WTC11 (cell line): ENCODE results near the gene MCL1. TPM values are rescaled to one million over a fixed set of nuclear protein-coding genes. Genes with fewer than 3 reads are reported as not detected.

Experiments used
- ATAC-seq: fragments of 200-7000 bp; cut with Tn5 transposase; 2 replicates; pipeline ENCODE4 v1.10.0; 2021; ENCODE audit warnings: mild to moderate bottlenecking, moderate library complexity
- CTCF ChIA-PET: fragments of 300-600 bp; sonication (Branson Sonifier 250); formaldehyde crosslinking; loops from one replicate; lab custom pipeline; 2021; ENCODE audit warnings: antibody characterized with exemption; lab: Charles Lee
- POLR2A ChIA-PET: fragments of 350-600 bp; sonication (Branson Sonifier 250); formaldehyde crosslinking; loops from one replicate; lab custom pipeline; 2021; ENCODE audit warnings: antibody characterized with exemption; lab: Charles Lee
- DNase-seq: peaks from one replicate; pipeline ENCODE4 v3.0.0; 2021; ENCODE audit warnings: low spot score
- H3K27ac Mint-ChIP-seq: 2 replicates; pipeline ENCODE4 v1.8.0; 2021; ENCODE audit warnings: mixed read lengths
- H3K27me3 Mint-ChIP-seq: 2 replicates; pipeline ENCODE4 v1.8.0; 2021; ENCODE audit warnings: low read depth, mild to moderate bottlenecking, moderate library complexity, mixed read lengths
- H3K36me3 Mint-ChIP-seq: 2 replicates; pipeline ENCODE4 v1.8.0; 2021; ENCODE audit warnings: mixed read lengths
- H3K4me1 Mint-ChIP-seq: 2 replicates; pipeline ENCODE4 v1.8.0; 2022; ENCODE audit warnings: mixed read lengths
- H3K4me3 Mint-ChIP-seq: 2 replicates; pipeline ENCODE4 v1.8.0; 2021; ENCODE audit warnings: mild to moderate bottlenecking, moderate library complexity, mixed read lengths
- H3K9me3 Mint-ChIP-seq: 2 replicates; pipeline ENCODE4 v1.8.0; 2021; ENCODE audit warnings: mixed read lengths
- ATF6 ChIP-seq: sonication (generic); formaldehyde crosslinking; IDR thresholded peaks from 2 replicates; pipeline ENCODE4 v1.8.1; 2023; ENCODE audit warnings: mild to moderate bottlenecking, missing genetic modification reagents
- CDX4 ChIP-seq: fragments of 250-450 bp; sonication (Bioruptor Pico); IDR thresholded peaks from 2 replicates; pipeline ENCODE4 v1.9.0; 2021; ENCODE audit warnings: moderate library complexity, mild to moderate bottlenecking, inconsistent platforms, borderline replicate concordance
- E2F1 ChIP-seq: sonication (generic); formaldehyde crosslinking; IDR thresholded peaks from 2 replicates; pipeline ENCODE4 v1.8.0; 2022; ENCODE audit warnings: mild to moderate bottlenecking, missing genetic modification reagents
- E2F4 ChIP-seq: sonication (generic); formaldehyde crosslinking; IDR thresholded peaks from 2 replicates; pipeline ENCODE4 v1.8.1; 2022; ENCODE audit warnings: low read depth, mild to moderate bottlenecking, moderate library complexity, missing genetic modification reagents, borderline replicate concordance
- ELF4 ChIP-seq: sonication (generic); formaldehyde crosslinking; IDR thresholded peaks from 2 replicates; pipeline ENCODE4 v1.8.1; 2022; ENCODE audit warnings: low read depth, mild to moderate bottlenecking, moderate library complexity, missing genetic modification reagents
- ESRRA ChIP-seq: sonication (generic); formaldehyde crosslinking; IDR thresholded peaks from 2 replicates; pipeline ENCODE4 v1.8.1; 2022; ENCODE audit warnings: mild to moderate bottlenecking, missing genetic modification reagents, borderline replicate concordance
- FOXJ3 ChIP-seq: sonication (generic); formaldehyde crosslinking; IDR thresholded peaks from 2 replicates; pipeline ENCODE4 v1.9.0; 2021; ENCODE audit warnings: missing genetic modification reagents, mild to moderate bottlenecking, borderline replicate concordance
- FOXK1 ChIP-seq: sonication (generic); formaldehyde crosslinking; IDR thresholded peaks from 2 replicates; pipeline ENCODE4 v1.8.0; 2022; ENCODE audit warnings: mild to moderate bottlenecking, moderate library complexity, missing genetic modification reagents
- FOXP1 ChIP-seq: sonication (generic); formaldehyde crosslinking; IDR thresholded peaks from 2 replicates; pipeline ENCODE4 v1.8.0; 2022; ENCODE audit warnings: missing genetic modification reagents, mild to moderate bottlenecking, moderate library complexity, borderline replicate concordance
- GTF2I ChIP-seq: fragments of 250-450 bp; sonication (Bioruptor Pico); conservative IDR thresholded peaks from 2 replicates; pipeline ENCODE4 v1.4.0; 2021; ENCODE audit warnings: mild to moderate bottlenecking
- MLX ChIP-seq: sonication (generic); formaldehyde crosslinking; IDR thresholded peaks from 2 replicates; pipeline ENCODE4 v1.8.1; 2023; ENCODE audit warnings: mild to moderate bottlenecking, missing genetic modification reagents, moderate library complexity
- MYBL2 ChIP-seq: sonication (generic); formaldehyde crosslinking; IDR thresholded peaks from 2 replicates; pipeline ENCODE4 v1.8.1; 2023; ENCODE audit warnings: mild to moderate bottlenecking, moderate library complexity, missing genetic modification reagents
- NR3C1 ChIP-seq: sonication (generic); formaldehyde crosslinking; conservative IDR thresholded peaks from 2 replicates; pipeline ENCODE4 v1.8.1; 2023; ENCODE audit warnings: low read depth, mild to moderate bottlenecking, missing genetic modification reagents
- PRRX2 ChIP-seq: fragments of 250-450 bp; sonication (Bioruptor Pico); IDR thresholded peaks from 2 replicates; pipeline ENCODE4 v1.8.0; 2021; ENCODE audit warnings: mild to moderate bottlenecking
- SOX15 ChIP-seq: fragments of 250-450 bp; sonication (Bioruptor Pico); IDR thresholded peaks from 2 replicates; pipeline ENCODE4 v1.9.0; 2021; ENCODE audit warnings: mild to moderate bottlenecking
- SP1 ChIP-seq: sonication (generic); formaldehyde crosslinking; conservative IDR thresholded peaks from 2 replicates; pipeline ENCODE4 v1.8.1; 2022; ENCODE audit warnings: missing genetic modification reagents
- ZNF219 ChIP-seq: sonication (generic); formaldehyde crosslinking; IDR thresholded peaks from 2 replicates; pipeline ENCODE4 v1.8.0; 2023; ENCODE audit warnings: missing genetic modification reagents, mild to moderate bottlenecking, borderline replicate concordance
- ZNF232 ChIP-seq: sonication (generic); formaldehyde crosslinking; IDR thresholded peaks from 2 replicates; pipeline ENCODE4 v1.8.0; 2022; ENCODE audit warnings: mild to moderate bottlenecking, missing genetic modification reagents
- ZNF263 ChIP-seq: sonication (generic); formaldehyde crosslinking; IDR thresholded peaks from 2 replicates; pipeline ENCODE4 v1.8.1; 2022; ENCODE audit warnings: low read depth, mild to moderate bottlenecking, moderate library complexity, missing genetic modification reagents
- ZNF416 ChIP-seq: fragments of 250-450 bp; sonication (Bioruptor Pico); IDR thresholded peaks from 2 replicates; pipeline ENCODE4 v1.9.0; 2021; ENCODE audit warnings: mild to moderate bottlenecking, inconsistent platforms
- ZSCAN18 ChIP-seq: fragments of 250-450 bp; sonication (Bioruptor Pico); IDR thresholded peaks from 2 replicates; pipeline ENCODE4 v2.1.2; 2022; ENCODE audit warnings: mild to moderate bottlenecking, moderate library complexity
- total RNA-seq: library from RNA; stranded (reverse); gene quantifications from 3 replicates; pipeline ENCODE4 v1.2.3, GENCODE V29; 2021
- TF ChIP-seq, protein P1 (sequence below): fragments of 250-450 bp; sonication (Bioruptor Pico); conservative IDR thresholded peaks from 2 replicates; pipeline ENCODE4 v1.9.0; 2021; ENCODE audit warnings: mild to moderate bottlenecking
- TF ChIP-seq, protein P2 (sequence below): sonication (generic); formaldehyde crosslinking; IDR thresholded peaks from 2 replicates; pipeline ENCODE4 v1.8.1; 2022; ENCODE audit warnings: mild to moderate bottlenecking, moderate library complexity, missing genetic modification reagents

The MCL1 gene
- total RNA-seq, 1 experiment from 2014 or later = 191 TPM

GRCh38 chr1:150548324-150548631 lies 31.1 kb downstream of the MCL1 start:
- H3K27ac Mint-ChIP-seq = no peak overlapping the region
- no peak for DNase-seq
- TF ChIP-seq MYBL2 (no peak), ZNF416 (CRISPR knock-in tag) (no peak), MLX (CRISPR knock-in tag) (no peak), SP1 (CRISPR knock-in tag) (no peak), ZSCAN18 (no peak), FOXJ3 (CRISPR knock-in tag) (no peak), SOX15 (no peak), E2F1 (no peak), ESRRA (CRISPR knock-in tag) (no peak)
- no peaks in the 10 kb centered on the region for H3K36me3 Mint-ChIP-seq
- H3K27me3 Mint-ChIP-seq = peaks cover 43% of the 10 kb centered on the region
- peak overlapping the region; percentile 71 for H3K4me3 Mint-ChIP-seq
- ATAC-seq = no peak
- H3K4me1 Mint-ChIP-seq = peaks cover 25% of the 10 kb centered on the region
- H3K9me3 Mint-ChIP-seq = no peaks in the 10 kb centered on the region
- CTCF ChIA-PET = interaction anchor here (1.8 to 8.2 kb wide), 3 partner anchors 12 to 32 kb away, joined by 5 to 124 read pairs (median 97); no protein-coding TSS in a partner anchor
- POLR2A ChIA-PET = interaction anchor here (1.1 to 1.2 kb wide), 2 partner anchors 33 to 184 kb away, joined by 3 to 5 read pairs; partner anchors contain the start of genes FALEC and RPRD2

DNA sequence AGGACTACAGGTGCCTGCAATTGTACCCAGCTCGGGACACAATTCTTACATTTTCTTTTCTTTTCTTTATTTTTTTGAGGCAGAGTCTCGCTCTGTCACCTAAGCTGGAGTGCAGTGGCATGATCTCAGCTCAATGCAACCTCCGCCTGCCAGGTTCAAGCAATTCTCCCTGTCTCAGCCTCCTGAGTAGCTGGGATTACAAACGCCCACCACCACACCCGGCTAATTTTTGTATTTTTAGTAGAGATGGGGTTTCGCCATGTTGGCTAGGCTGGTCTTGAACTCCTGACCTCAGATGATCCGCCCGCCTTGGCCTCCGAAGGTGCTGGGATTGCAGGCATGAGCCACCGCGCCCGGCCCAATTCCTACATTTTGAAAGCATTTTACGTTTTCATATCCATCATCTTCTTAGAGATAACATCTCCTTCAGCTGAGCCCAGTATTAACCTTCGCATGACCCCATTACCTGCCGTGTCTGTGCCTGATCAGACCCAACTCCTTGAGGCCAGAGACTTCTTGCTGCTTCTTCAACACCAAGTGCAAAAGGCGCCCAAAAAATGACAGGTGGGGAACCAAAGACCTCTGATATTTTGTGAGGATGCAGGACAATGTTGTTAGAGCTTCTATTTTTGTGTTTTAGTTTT lies 33.0 kb downstream of the MCL1 start:
- no peak overlapping the region for H3K27ac Mint-ChIP-seq
- ChIA-PET POLR2A (no interaction called here), CTCF (interaction anchor here (0.9 to 1.2 kb wide), 3 partner anchors 9 to 359 kb away, joined by 3 read pairs; no protein-coding TSS in a partner anchor)
- peaks cover 41% of the 10 kb centered on the region for H3K27me3 Mint-ChIP-seq
- DNase-seq (no peak), ATAC-seq (no peak)
- peaks cover 13% of the 10 kb centered on the region for H3K4me1 Mint-ChIP-seq
- no peaks in the 10 kb centered on the region for H3K36me3 Mint-ChIP-seq
- H3K9me3 Mint-ChIP-seq = no peaks in the 10 kb centered on the region
- no peak overlapping the region for H3K4me3 Mint-ChIP-seq
- TF ChIP-seq CDX4 (CRISPR knock-in tag) (no peak), PRRX2 (CRISPR knock-in tag) (no peak), ELF4 (no peak), ZNF416 (CRISPR knock-in tag) (no peak), ATF6 (CRISPR knock-in tag) (no peak), NR3C1 (no peak), E2F4 (CRISPR knock-in tag) (no peak), FOXP1 (CRISPR knock-in tag) (no peak), ZNF232 (no peak), ZNF263 (CRISPR knock-in tag) (no peak), GTF2I (CRISPR knock-in tag) (no peak), ZNF219 (CRISPR knock-in tag) (no peak), FOXK1 (no peak)
- TF ChIP-seq, protein P1, sequence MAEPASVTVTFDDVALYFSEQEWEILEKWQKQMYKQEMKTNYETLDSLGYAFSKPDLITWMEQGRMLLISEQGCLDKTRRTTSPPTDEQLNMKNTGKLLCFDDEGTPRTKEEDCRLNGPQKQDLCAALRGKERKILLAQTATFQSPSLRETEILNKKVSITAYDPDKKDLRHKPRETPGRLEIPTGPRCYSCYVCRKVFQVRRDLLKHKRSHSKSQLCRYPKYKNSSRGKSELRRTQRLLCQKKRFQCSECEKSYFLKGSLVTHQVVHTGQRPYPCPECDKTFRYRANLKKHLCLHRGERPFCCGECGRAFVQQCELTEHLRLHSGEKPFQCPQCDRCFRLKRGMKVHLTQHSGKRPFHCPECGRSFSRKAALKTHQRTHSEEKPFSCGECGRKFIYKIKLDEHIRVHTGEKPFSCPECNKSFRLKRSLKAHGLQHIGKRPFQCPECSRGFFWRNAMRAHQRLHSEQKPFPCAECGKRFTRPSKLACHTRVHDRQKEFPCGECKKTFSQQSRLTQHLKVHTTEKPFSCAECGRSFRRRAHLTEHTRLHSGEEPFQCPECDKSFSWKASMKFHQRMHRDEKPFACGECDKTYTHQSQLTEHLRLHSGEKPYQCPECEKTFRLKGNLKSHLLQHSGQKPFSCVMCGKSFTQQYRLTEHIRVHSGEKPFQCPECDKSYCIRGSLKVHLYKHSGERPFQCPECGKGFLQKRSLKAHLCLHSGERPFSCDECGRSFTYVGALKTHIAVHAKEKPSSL (CRISPR knock-in tag) = no peak
- TF ChIP-seq, protein P2, sequence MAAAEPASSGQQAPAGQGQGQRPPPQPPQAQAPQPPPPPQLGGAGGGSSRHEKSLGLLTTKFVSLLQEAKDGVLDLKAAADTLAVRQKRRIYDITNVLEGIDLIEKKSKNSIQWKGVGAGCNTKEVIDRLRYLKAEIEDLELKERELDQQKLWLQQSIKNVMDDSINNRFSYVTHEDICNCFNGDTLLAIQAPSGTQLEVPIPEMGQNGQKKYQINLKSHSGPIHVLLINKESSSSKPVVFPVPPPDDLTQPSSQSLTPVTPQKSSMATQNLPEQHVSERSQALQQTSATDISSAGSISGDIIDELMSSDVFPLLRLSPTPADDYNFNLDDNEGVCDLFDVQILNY (CRISPR knock-in tag) = no peak
